ENCODE results near the gene TXNRD1. TPM values are rescaled to one million over a fixed set of nuclear protein-coding genes. Genes with fewer than 3 reads are reported as not detected.
A peak's percentile ranks its signal among the peaks of the same experiment; 100 is the strongest.

The TXNRD1 gene
- polyA plus RNA-seq, 1 donor from 2014 or later = 26.0 TPM

GRCh38 chr12:104182621-104183378 lies 32.8 kb upstream of the TXNRD1 start:
- H3K9me3 Mint-ChIP-seq = peaks cover 0 to 7% (median 0%) of the 10 kb centered on the region in 3 donors
- H3K27me3 Mint-ChIP-seq = peaks cover 2% of the 10 kb centered on the region
- no peaks in the 10 kb centered on the region for H3K4me1 Mint-ChIP-seq
- H3K4me3 Mint-ChIP-seq = no peak overlapping the region
- peaks cover 2% of the 10 kb centered on the region for H3K36me3 Mint-ChIP-seq
- no peak overlapping the region for H3K27ac Mint-ChIP-seq

DNA sequence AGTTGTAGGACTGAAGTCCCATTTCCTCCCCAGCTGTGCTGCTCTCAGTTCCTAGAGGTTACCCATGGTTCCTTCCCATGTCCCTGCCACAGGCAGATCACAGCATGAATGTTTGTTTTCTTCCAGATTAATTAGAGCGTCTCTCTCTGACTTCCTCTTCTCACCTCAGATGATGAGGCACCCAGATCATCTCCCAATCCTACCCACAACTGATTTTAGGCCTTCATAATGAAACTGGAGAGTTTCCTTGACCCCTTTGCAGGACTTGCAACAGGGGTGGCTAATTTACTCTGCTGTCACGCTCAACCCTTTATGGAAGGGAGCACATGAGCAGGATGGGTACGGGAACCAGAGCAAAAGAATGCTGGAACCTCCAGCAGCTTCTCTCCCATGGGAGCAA lies 32.1 kb upstream of the TXNRD1 start:
- H3K27me3 Mint-ChIP-seq = peaks cover 2% of the 10 kb centered on the region
- H3K36me3 Mint-ChIP-seq = peaks cover 2% of the 10 kb centered on the region
- no peak overlapping the region for H3K4me3 Mint-ChIP-seq
- no peaks in the 10 kb centered on the region for H3K4me1 Mint-ChIP-seq
- no peak overlapping the region for H3K27ac Mint-ChIP-seq
- H3K9me3 Mint-ChIP-seq = peaks cover 0 to 7% (median 0%) of the 10 kb centered on the region in 3 donors

- H3K27me3 Mint-ChIP-seq = peaks cover 2% of the 10 kb centered on the region
- peaks cover 4% of the 10 kb centered on the region for H3K36me3 Mint-ChIP-seq
- H3K4me1 Mint-ChIP-seq = no peaks in the 10 kb centered on the region
- H3K27ac Mint-ChIP-seq = no peak overlapping the region
- H3K4me3 Mint-ChIP-seq = no peak overlapping the region
- H3K9me3 Mint-ChIP-seq = peaks cover 0 to 7% (median 0%) of the 10 kb centered on the region in 3 donors
These were observed 28.0 kb upstream of the TXNRD1 start for GRCh38 chr12:104187446-104188155.

GRCh38 chr12:104188534-104188933 lies 27.0 kb upstream of the TXNRD1 start:
- H3K36me3 Mint-ChIP-seq = peaks cover 4% of the 10 kb centered on the region
- H3K27ac Mint-ChIP-seq = no peak overlapping the region
- peaks cover 3% of the 10 kb centered on the region for H3K27me3 Mint-ChIP-seq

DNA sequence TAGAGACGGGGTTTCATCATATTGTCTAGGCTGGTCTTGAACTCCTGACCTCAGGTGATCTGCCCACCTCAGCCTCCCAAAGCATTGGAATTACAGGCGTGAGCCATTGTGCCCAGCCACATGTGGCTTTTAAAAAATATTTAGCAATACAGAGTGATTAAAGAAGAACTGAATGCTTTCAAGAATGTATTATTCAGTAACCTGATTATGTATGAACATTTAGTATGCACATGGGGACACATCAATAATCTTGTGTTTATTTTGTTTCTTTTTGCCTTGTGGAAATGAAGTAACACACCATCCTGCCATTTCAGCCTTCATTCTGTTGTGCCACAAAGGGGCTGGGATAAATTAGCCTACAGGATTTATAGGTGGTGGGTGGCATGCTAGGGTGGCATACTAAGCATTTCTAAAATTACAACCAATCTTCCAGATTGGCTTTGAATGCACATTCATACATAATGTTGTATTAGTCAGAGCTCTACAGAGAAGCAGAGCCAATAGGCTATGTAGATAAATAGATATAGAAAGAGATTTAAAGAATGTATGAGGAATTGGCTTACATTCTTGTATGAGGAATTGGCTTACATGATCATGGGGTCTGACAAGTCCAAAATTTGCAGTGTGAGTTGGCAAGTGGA lies 25.5 kb upstream of the TXNRD1 start:
- peaks cover 2% of the 10 kb centered on the region for H3K27me3 Mint-ChIP-seq
- H3K36me3 Mint-ChIP-seq = peaks cover 4% of the 10 kb centered on the region
- no peaks in the 10 kb centered on the region for H3K9me3 Mint-ChIP-seq
- no peak overlapping the region for H3K27ac Mint-ChIP-seq
- H3K4me3 Mint-ChIP-seq = no peak overlapping the region
- H3K4me1 Mint-ChIP-seq = no peaks in the 10 kb centered on the region

More at GRCh38 chr12:104188534-104188933, 27.0 kb upstream of the TXNRD1 start:
- Mint-ChIP-seq H3K9me3 (peaks cover 0 to 7% (median 0%) of the 10 kb centered on the region in 3 donors), H3K4me3 (no peak overlapping the region), H3K4me1 (no peaks in the 10 kb centered on the region)

GRCh38 chr12:104190641-104191176 lies 24.9 kb upstream of the TXNRD1 start:
- no peaks in the 10 kb centered on the region for H3K9me3 Mint-ChIP-seq
- peaks cover 2% of the 10 kb centered on the region for H3K27me3 Mint-ChIP-seq
- H3K4me1 Mint-ChIP-seq = no peaks in the 10 kb centered on the region
- peaks cover 4% of the 10 kb centered on the region for H3K36me3 Mint-ChIP-seq
- no peak overlapping the region for H3K4me3 Mint-ChIP-seq
- no peak overlapping the region for H3K27ac Mint-ChIP-seq

- Mint-ChIP-seq H3K9me3 (peaks cover 2 to 5% (median 5%) of the 10 kb centered on the region in 3 donors), H3K36me3 (peaks cover 5% of the 10 kb centered on the region), H3K27ac (no peak overlapping the region), H3K27me3 (peaks cover 2% of the 10 kb centered on the region), H3K4me1 (peaks cover 0 to 3% (median 2%) of the 10 kb centered on the region in 3 donors), H3K4me3 (no peak overlapping the region)
These were observed 18.3 kb upstream of the TXNRD1 start for GRCh38 chr12:104197264-104197663.

GRCh38 chr12:104199964-104200363 lies 15.6 kb upstream of the TXNRD1 start:
- Mint-ChIP-seq H3K4me1 (peaks cover 0 to 3% (median 2%) of the 10 kb centered on the region in 3 donors), H3K27ac (no peak overlapping the region), H3K9me3 (peaks cover 2 to 5% (median 5%) of the 10 kb centered on the region in 3 donors), H3K4me3 (no peak overlapping the region), H3K36me3 (peaks cover 2% of the 10 kb centered on the region), H3K27me3 (no peaks in the 10 kb centered on the region)

GRCh38 chr12:104201238-104202001 lies 14.2 kb upstream of the TXNRD1 start:
- H3K4me3 Mint-ChIP-seq = no peak overlapping the region
- H3K9me3 Mint-ChIP-seq = peaks cover 2 to 5% (median 5%) of the 10 kb centered on the region in 3 donors

GRCh38 chr12:104204690-104205480 lies 10.7 kb upstream of the TXNRD1 start:
- no peak overlapping the region for H3K4me3 Mint-ChIP-seq

More at GRCh38 chr12:104201238-104202001, 14.2 kb upstream of the TXNRD1 start:
- no peak overlapping the region for H3K27ac Mint-ChIP-seq
- peaks cover 0 to 3% (median 2%) of the 10 kb centered on the region in 3 donors for H3K4me1 Mint-ChIP-seq
- H3K36me3 Mint-ChIP-seq = peaks cover 2% of the 10 kb centered on the region
- peaks cover 2% of the 10 kb centered on the region for H3K27me3 Mint-ChIP-seq

GRCh38 chr12:104207416-104208205 lies 8.0 kb upstream of the TXNRD1 start:
- Mint-ChIP-seq H3K27me3 (peaks cover 6% of the 10 kb centered on the region), H3K36me3 (no peaks in the 10 kb centered on the region), H3K4me3 (no peak overlapping the region), H3K27ac (no peak overlapping the region), H3K9me3 (no peaks in the 10 kb centered on the region), H3K4me1 (no peaks in the 10 kb centered on the region)

More at GRCh38 chr12:104204690-104205480, 10.7 kb upstream of the TXNRD1 start:
- H3K9me3 Mint-ChIP-seq = peaks cover 0 to 4% (median 4%) of the 10 kb centered on the region in 3 donors
- peaks cover 5% of the 10 kb centered on the region for H3K27me3 Mint-ChIP-seq
- no peak overlapping the region for H3K27ac Mint-ChIP-seq
- H3K4me1 Mint-ChIP-seq = peaks cover 0 to 3% (median 2%) of the 10 kb centered on the region in 3 donors
- H3K36me3 Mint-ChIP-seq = peaks cover 2% of the 10 kb centered on the region

DNA sequence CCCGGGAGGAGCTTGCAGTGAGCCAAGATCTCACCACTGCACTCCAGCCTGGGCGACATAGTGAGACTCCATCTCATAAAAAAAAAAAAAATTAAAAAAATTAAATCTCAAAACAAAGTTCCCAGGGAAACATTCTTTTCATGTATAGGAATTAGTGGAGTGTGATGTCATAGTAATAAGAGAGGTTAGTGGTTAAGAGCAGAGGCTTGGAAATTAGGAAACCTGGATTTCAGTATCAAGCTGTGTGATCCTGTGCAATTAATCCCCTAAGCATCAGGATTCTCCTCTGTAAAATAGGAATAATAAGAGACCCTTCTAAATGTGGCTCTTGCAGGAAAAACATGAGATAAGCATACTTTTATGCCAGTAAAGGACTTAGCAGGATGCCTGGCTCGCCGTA lies 3.1 kb upstream of the TXNRD1 start:
- H3K27ac Mint-ChIP-seq = no peak overlapping the region
- no peaks in the 10 kb centered on the region for H3K36me3 Mint-ChIP-seq
- peaks cover 0 to 5% (median 0%) of the 10 kb centered on the region in 3 donors for H3K4me1 Mint-ChIP-seq
- H3K4me3 Mint-ChIP-seq = no peak overlapping the region
- peaks cover 1% of the 10 kb centered on the region for H3K27me3 Mint-ChIP-seq
- H3K9me3 Mint-ChIP-seq = no peaks in the 10 kb centered on the region

GRCh38 chr12:104213952-104214351 lies 1.6 kb upstream of the TXNRD1 start:
- Mint-ChIP-seq H3K4me3 (no peak overlapping the region), H3K36me3 (no peaks in the 10 kb centered on the region), H3K4me1 (peaks cover 0 to 5% (median 0%) of the 10 kb centered on the region in 3 donors), H3K27me3 (peaks cover 1% of the 10 kb centered on the region), H3K27ac (peak overlapping the region in 1 of 3 donors; percentile 71), H3K9me3 (no peaks in the 10 kb centered on the region)
